ENCODE data around the gene AKAP6.
"Not testable (repeated sequence)": the region's sequence is repeated elsewhere in the genome, so short reads cannot be mapped to it uniquely, and the experiment has no call there.

AKAP6 gene

GRCh38 chr14:32450919-32451675 lies 122.0 kb downstream of the AKAP6 start:
- H3K4me3 ChIP-seq (ENCODE audit: low read depth, low read length), result no peak overlapping the region
- TF ChIP-seq, protein P1, sequence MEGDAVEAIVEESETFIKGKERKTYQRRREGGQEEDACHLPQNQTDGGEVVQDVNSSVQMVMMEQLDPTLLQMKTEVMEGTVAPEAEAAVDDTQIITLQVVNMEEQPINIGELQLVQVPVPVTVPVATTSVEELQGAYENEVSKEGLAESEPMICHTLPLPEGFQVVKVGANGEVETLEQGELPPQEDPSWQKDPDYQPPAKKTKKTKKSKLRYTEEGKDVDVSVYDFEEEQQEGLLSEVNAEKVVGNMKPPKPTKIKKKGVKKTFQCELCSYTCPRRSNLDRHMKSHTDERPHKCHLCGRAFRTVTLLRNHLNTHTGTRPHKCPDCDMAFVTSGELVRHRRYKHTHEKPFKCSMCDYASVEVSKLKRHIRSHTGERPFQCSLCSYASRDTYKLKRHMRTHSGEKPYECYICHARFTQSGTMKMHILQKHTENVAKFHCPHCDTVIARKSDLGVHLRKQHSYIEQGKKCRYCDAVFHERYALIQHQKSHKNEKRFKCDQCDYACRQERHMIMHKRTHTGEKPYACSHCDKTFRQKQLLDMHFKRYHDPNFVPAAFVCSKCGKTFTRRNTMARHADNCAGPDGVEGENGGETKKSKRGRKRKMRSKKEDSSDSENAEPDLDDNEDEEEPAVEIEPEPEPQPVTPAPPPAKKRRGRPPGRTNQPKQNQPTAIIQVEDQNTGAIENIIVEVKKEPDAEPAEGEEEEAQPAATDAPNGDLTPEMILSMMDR (IDR thresholded peaks at IDR 0.05; ENCODE audit: borderline replicate concordance, insufficient read depth, low read depth, low read length), result no peak

DNA sequence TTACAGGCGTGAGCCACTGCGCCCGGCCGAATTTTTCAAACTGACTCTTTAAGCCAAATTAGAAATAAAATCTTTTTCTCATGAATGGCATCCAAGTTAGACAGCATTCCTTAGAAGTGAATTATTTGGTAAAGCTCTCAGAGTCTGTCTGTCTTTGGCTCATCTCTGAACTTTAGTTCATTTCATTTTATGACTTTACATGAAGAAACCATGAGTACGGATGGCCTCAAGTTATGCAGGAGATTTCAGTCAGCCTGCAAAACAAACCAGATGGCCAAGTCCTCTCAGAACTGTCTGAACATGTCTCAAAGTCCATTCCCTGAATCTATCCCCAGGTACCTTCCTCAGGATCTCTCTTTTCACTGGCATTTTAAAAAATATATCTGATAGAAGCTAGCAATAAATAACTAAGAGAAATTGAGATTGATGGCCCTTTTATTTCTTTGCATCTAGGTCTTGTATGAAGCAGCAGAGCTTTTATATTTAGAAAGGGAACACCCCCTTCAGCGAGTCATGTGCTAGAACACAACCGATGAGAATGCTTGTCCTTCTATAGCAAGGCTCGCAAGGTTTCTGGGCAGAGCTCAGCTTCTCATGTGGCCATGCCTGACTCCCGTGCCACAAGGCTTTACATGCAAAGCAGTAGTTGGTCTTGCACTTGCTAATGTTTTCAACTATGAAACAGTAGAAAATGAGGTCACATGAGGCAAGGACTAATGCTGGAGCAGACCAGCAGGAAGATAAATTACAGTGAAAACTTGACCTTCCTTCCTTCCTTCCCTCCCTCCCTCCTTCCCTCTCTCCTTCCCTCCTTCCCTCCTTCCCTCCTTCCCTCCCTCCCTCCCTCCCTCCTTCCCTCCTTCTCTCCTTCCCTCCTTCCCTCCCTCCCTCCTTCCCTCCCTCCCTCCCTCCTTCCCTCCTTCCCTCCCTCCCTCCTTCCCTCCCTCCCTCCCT lies 125.0 kb downstream of the AKAP6 start:
- TF ChIP-seq, protein P1 (IDR thresholded peaks at IDR 0.05; ENCODE audit: borderline replicate concordance, insufficient read depth, low read depth, low read length), result no peak
- H3K4me3 ChIP-seq (ENCODE audit: low read depth, low read length), result no peak overlapping the region

DNA sequence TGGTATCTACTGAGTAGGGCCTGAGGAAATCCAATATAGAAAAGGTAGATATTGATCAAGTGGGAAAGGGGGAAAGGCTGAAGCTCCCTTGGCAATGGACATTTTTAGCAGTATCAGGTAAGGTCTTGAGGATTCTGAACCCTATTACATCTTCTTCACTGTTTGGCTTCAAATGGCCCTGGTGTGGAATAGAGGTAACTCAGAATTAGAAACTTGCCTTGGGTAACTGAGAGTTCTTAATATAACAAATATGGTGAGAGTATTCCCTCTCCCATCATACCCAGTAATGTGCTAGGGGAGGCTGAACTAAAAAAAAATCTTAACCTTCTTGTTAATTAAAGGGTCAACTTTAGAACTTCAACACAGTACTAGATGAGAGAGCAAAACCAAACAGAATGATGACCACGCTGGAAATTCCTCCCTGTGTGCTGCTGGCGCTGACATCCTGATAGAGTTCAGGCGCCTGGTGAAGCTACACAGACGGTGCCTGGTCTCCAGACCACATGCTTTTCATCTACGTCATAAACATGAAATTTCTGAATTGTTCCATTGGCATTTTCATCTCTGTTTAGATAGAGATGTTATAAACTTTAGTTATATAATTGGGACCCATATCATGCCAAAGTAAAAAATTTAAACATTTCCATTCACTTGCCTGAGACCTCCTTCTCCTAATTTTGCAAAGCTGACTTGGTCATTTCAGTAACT lies 128.3 kb downstream of the AKAP6 start:
- no peak overlapping the region for H3K4me3 ChIP-seq (ENCODE audit: low read depth, low read length)
- TF ChIP-seq, protein P1 (IDR thresholded peaks at IDR 0.05; ENCODE audit: borderline replicate concordance, insufficient read depth, low read depth, low read length), result no peak

DNA sequence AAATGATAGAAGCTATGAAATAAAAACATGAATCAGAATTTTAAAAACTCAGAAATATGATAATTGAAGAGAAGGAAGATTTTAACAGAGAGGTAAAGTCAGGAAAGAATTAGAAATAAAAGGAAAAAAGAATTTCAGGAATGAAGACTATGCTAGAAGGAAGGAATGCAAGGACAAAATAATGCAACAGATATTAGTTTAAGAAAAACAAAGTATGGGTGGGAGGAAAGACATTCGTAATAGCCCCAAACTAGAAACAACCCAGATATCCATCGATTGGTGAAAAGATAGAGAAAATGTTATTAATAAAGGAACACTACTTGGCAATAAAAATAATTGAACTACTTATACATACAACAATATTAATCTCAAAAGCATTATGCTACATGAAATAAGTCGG lies 129.6 kb downstream of the AKAP6 start:
- TF ChIP-seq, protein P1 (IDR thresholded peaks at IDR 0.05; ENCODE audit: borderline replicate concordance, insufficient read depth, low read depth, low read length), result no peak
- no peak overlapping the region for H3K4me3 ChIP-seq (ENCODE audit: low read depth, low read length)

DNA sequence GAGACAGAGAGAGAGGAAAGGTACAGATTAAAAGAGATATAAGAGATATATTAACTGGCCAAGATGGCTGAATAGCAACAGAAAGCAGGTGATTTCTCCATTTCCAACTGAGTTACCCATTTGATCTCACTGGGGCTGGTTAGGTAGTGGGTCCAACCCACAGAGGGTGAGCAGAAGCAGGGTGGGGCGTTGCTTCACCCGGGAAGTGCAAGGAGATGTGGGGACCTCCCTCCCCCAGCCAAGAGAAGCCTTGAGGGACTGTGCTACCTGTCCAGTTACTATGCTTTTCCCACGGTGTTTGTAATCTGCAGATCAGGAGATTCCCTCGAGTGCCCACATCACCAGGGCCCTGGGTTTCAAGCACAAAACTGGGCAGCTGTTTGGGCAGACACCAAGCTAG lies 131.2 kb downstream of the AKAP6 start:
- H3K4me3 ChIP-seq (ENCODE audit: low read depth, low read length), result no peak overlapping the region
- TF ChIP-seq, protein P1 (IDR thresholded peaks at IDR 0.05; ENCODE audit: borderline replicate concordance, insufficient read depth, low read depth, low read length), result no peak

DNA sequence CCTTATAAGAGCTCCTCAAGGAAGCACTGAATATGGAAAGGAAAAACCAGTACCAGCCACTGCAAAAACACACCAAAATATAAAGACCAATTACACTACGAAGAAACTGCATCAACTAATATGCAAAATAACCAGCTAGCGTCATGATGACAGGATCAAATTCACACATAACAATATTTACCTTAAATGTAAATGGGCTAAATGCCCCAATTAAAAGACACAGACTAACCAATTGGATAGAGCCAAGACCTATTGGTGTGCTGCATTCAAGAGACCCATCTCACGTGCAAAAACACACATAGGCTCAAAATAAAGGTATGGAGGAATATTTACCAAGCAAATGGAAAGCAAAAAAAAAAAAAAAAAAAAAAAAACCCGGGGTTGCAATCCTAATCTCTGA lies 133.5 kb downstream of the AKAP6 start:
- not testable (repeated sequence) for H3K4me3 ChIP-seq (ENCODE audit: low read depth, low read length)

DNA sequence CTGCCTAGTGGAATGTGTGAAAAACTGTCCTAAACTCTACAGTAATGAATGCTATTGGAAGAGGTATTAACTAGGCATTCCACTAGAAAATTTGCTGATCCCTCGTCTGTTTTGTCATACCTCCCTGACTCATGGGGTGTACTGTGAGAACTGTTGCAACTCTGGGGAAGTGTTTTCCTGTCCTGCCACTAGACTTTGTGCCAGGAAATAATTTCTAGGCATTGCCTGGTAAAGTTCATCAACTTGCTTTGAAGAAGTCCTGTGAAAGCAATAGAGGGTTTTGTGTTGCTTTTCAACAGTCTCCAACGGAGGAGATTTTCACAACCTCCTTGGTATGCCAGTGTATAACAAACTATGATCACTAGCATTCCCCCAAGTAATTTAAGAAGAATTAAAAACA lies 139.9 kb downstream of the AKAP6 start:
- TF ChIP-seq, protein P1 (IDR thresholded peaks at IDR 0.05; ENCODE audit: borderline replicate concordance, insufficient read depth, low read depth, low read length), result no peak
- H3K4me3 ChIP-seq (ENCODE audit: low read depth, low read length), result no peak overlapping the region

Measured in GM12875 (cell line).